HFF-Myc (cell line): ENCODE results near the gene PACS1.

ENCODE experiments used
- DNase-seq: peaks from one replicate; pipeline ENCODE4 v3.0.0-alpha.2; 2011; ENCODE audit warnings: low read depth; ENCODE audit errors: extremely low read depth
- H3K4me3 ChIP-seq: replicated peaks from 2 replicates; pipeline ENCODE4 v1.5.1; 2011; ENCODE audit warnings: low read depth, mild to moderate bottlenecking, control low read depth, low read length
- CTCF ChIP-seq: IDR thresholded peaks from 2 replicates; pipeline ENCODE4 v1.5.1; 2012; ENCODE audit warnings: mild to moderate bottlenecking, low read depth, low read length, control low read depth; ENCODE audit errors: missing control alignments

PACS1 gene

GRCh38 chr11:66183494-66184048, 113.5 kb downstream of the PACS1 start:
- TF ChIP-seq CTCF, result no peak
- no peak for DNase-seq
- H3K4me3 ChIP-seq, result no peak overlapping the region

GRCh38 chr11:66184728-66185127, 114.7 kb downstream of the PACS1 start:
- no peak overlapping the region for H3K4me3 ChIP-seq
- TF ChIP-seq CTCF, result no peak
- DNase-seq, result no peak

- DNase-seq, result no peak
- H3K4me3 ChIP-seq, result no peak overlapping the region
- no peak for TF ChIP-seq CTCF
Observed at GRCh38 chr11:66186470-66186869, 116.4 kb downstream of the PACS1 start.

GRCh38 chr11:66187453-66187852, 117.4 kb downstream of the PACS1 start:
- no peak for TF ChIP-seq CTCF
- DNase-seq, result no peak
- no peak overlapping the region for H3K4me3 ChIP-seq

GRCh38 chr11:66188580-66188979, 118.5 kb downstream of the PACS1 start:
- no peak for TF ChIP-seq CTCF
- H3K4me3 ChIP-seq, result no peak overlapping the region
- DNase-seq, result peak; percentile 19

GRCh38 chr11:66189031-66189745, 119.1 kb downstream of the PACS1 start:
- DNase-seq, result no peak
- TF ChIP-seq CTCF, result no peak
- no peak overlapping the region for H3K4me3 ChIP-seq

GRCh38 chr11:66190786-66191185, 120.7 kb downstream of the PACS1 start:
- DNase-seq, result no peak
- H3K4me3 ChIP-seq, result no peak overlapping the region
- TF ChIP-seq CTCF, result no peak
